ENCODE data around the gene SLC10A7.

DNA sequence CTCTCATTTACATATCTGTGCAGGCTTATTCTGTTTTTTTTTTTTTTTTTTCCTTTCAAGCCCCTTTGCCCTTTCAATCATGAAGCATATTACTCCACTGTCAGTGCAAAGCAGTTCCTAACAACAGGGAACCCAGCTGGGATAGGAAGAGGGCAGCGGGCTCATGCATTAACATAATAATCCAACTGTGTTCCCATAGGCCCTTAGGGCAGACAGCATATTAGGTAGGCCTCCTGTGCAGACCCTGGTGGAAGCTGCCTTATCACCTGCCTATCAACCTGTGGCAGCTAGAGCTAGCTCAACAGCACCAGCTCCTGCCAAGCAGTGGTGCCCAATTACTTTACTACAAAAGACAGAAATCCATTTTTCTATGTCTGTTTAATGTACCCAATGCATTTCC is 49.3 kb downstream of the SLC10A7 start:
- TF ChIP-seq CTCF (IDR thresholded peaks at IDR 0.05 in 8 of 11, conservative IDR thresholded peaks at IDR 0.05 in 3 of 11) (no peak), POLR2A (IDR thresholded peaks at IDR 0.05) (no peak), POLR2AphosphoS5 (IDR thresholded peaks at IDR 0.05) (no peak)
